Cerebellar nuclear complex (tissue), 1 donor: Measurements from ENCODE around the gene DENND4A.
"Not testable (repeated sequence)": the region's sequence is repeated elsewhere in the genome, so short reads cannot be mapped to it uniquely, and the experiment has no call there.

Source experiments
- DNase-seq, 2 experiments: peaks; one replicate each; lab custom pipeline; 2025; lab: John Stamatoyannopoulos, UW

The DENND4A gene

GRCh38 chr15:65789105-65789504 lies 3.0 kb downstream of the DENND4A start:
- no peak for DNase-seq

- DNase-seq: no peak
These were observed 4.8 kb downstream of the DENND4A start for GRCh38 chr15:65787260-65787659.

- no peak for DNase-seq
These were observed 6.9 kb downstream of the DENND4A start for GRCh38 chr15:65785151-65785550.

GRCh38 chr15:65783872-65784271 lies 8.2 kb downstream of the DENND4A start:
- DNase-seq: no peak

GRCh38 chr15:65782096-65782495 lies 10.0 kb downstream of the DENND4A start:
- no peak for DNase-seq

- not testable (repeated sequence) for DNase-seq
These were observed 13.4 kb downstream of the DENND4A start for GRCh38 chr15:65778701-65779100.

GRCh38 chr15:65778269-65778668 lies 13.8 kb downstream of the DENND4A start:
- DNase-seq: no peak

GRCh38 chr15:65777843-65778242 lies 14.2 kb downstream of the DENND4A start:
- DNase-seq: no peak

GRCh38 chr15:65777053-65777452 lies 15.0 kb downstream of the DENND4A start:
- no peak for DNase-seq

- no peak for DNase-seq
These were observed 18.5 kb downstream of the DENND4A start for GRCh38 chr15:65773386-65774111.

- DNase-seq: no peak
These were observed 19.2 kb downstream of the DENND4A start for GRCh38 chr15:65772930-65773329.

- DNase-seq: no peak
These were observed 20.2 kb downstream of the DENND4A start for GRCh38 chr15:65771870-65772269.

- DNase-seq: no peak
These were observed 22.6 kb downstream of the DENND4A start for GRCh38 chr15:65769482-65769881.

GRCh38 chr15:65767895-65768294 lies 24.2 kb downstream of the DENND4A start:
- no peak for DNase-seq

GRCh38 chr15:65767264-65767595 lies 24.9 kb downstream of the DENND4A start:
- DNase-seq: no peak

GRCh38 chr15:65766422-65767263 lies 25.4 kb downstream of the DENND4A start:
- DNase-seq: no peak

- DNase-seq: no peak
These were observed 27.0 kb downstream of the DENND4A start for GRCh38 chr15:65765106-65765505.

GRCh38 chr15:65762914-65763787 lies 28.9 kb downstream of the DENND4A start:
- DNase-seq: no peak

GRCh38 chr15:65762399-65762798 lies 29.7 kb downstream of the DENND4A start:
- no peak for DNase-seq

GRCh38 chr15:65761210-65761926 lies 30.7 kb downstream of the DENND4A start:
- DNase-seq: no peak

GRCh38 chr15:65759441-65759840 lies 32.7 kb downstream of the DENND4A start:
- no peak for DNase-seq

GRCh38 chr15:65758242-65758641 lies 33.9 kb downstream of the DENND4A start:
- DNase-seq: no peak
